Measurements from ENCODE around the gene GAREM1.
"Not testable (repeated sequence)": the region's sequence is repeated elsewhere in the genome, so short reads cannot be mapped to it uniquely, and the experiment has no call there.

GAREM1 gene

DNA sequence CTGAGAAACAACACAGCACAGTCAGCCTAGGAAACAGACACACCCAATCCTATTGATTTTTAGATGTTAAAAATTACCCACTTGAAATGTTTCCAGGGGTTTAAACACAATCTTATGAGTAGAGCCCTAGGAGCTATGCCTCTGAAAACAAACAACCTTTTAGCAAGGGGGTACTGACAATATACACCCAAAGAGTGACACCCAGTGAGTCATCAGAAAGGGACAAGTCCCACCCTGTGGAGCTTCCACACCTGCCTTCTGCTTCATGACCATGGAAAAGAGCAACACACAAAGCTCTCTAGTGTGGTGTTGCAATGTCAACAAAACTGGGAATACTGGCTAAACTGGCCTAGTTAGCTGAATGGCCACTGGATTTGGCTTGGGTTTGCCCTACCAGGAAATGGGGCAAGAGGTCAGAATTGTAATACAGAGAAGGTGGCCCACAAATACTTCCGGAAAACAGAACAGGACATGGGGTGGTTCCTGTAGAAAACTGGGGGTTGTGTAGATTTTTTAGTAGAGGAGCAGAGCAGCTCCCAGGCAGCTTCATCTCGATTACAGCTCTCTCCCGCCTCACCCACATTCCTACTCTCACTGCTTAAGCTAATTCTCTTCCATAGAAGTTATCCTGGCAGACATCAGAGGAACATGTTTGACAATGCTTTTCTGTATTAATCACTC, 98.2 kb downstream of the GAREM1 start:
- no peak for DNase-seq (ENCODE audit: extremely low read depth in 1 of 2, low read depth in 1 of 2)

DNA sequence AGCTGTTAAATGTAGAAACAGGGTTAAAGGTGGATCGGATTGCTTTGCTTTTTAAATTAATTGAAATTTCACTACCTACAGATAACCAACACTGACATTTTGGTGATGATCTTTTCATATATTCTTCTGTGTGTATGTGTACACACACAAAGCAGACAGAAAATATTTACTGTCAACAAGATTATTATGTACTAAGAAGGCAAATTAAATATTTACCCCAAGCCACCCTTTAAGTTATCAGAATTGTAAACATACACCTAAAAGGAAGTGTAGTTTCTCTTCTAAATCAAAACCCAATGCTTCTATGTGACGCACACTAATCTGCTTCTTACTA, 98.7 kb downstream of the GAREM1 start:
- no peak for DNase-seq (ENCODE audit: extremely low read depth in 1 of 2, low read depth in 1 of 2)

DNA sequence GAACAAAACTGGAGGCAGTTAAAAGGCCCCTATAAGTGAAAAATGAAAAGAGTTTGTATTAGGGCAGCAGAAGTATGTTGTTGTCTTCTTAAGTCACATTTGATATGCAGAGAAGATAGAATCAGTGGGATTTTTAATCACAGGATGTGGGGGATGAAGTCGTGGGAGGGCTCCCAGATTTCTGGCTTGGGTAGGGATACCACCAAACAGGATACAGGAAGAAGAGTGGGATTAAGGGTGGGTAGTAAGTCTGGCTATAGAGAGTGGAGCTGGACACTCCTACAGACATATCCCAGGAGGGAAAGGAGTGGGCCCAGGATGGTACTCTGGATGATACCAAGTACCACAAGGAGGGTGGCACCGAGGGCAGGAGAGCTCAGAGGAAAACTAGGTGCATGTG, 99.3 kb downstream of the GAREM1 start:
- no peak for DNase-seq (ENCODE audit: extremely low read depth in 1 of 2, low read depth in 1 of 2)

DNA sequence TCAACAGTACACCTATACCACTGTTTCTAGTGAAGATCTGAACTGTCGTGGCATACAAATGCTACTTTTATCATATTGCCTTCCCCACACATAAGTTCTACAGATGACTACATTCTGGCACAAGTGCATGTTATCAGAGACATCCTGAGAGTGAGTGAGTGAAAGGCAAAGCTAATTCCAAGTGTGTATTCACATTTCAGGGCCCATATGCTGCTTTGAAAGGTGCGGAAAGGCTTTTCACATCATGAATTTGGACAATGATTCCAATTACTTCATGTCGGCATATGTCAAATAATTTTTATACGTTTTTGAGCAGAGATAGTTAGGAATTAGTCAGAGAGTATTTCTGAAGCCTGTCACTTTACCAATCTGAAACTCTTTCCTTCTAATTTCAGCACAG, 101.7 kb downstream of the GAREM1 start:
- no peak for DNase-seq (ENCODE audit: extremely low read depth in 1 of 2, low read depth in 1 of 2)

DNA sequence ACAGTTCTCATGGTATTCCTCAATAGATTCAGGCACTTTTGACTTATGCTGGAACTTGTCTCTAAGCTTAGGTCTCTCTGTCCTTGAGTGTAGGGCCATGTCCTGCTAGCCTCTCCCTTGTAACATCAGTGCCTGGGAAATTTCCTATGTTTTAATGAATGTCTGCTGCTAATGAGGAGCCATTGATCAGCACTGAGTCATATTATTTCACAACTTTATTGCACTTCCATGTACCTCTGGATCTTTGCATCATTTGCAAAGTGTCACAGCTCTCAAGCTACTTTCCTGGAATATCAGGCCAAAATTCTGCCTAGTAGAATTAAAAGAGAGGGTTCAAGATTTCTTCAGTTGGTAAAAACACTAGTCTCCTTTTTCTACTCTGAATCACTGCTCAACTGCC, 102.5 kb downstream of the GAREM1 start:
- DNase-seq (ENCODE audit: extremely low read depth in 1 of 2, low read depth in 1 of 2) = no peak

DNA sequence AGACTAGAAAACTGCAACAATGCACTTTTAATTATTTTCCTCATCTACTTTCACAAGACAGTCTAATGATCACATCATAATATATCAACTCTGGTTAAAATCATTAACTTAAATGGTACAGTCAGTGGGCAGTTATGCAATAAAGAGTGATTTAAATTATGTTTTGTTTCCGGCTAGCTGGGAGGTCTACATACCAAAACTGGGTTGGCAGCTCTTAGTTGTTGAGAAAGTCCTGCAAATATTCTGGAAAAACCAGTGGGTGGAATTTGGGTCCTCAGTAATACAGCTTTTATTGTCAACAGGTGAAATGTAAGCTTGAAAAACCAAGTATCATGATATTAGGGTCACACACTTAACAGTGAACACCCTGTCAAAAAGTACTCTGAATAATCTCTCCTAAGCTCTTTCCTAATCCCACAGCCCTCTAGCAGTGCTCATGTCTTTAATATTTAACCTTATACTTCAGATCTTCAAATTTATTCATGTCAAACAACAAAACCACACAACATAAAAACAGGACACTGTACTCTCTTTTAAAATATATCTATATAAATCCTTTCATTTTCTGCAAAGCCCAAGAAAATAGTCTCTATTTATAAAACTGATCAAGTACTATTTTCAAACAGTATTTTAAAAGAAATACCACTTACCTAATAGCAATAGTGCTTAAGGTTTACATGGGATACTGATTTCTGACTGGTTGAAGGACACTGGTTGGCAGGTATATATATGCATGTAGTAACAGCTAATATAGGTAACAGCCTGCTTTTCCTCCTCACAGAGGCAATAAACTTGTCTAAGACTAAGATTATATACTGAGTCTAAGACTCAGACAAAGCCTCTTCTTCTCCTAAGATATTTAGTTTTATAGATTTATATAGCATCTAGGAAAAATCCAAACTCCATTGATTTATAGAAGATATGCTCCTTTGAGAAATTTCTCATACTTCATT, 103.8 kb downstream of the GAREM1 start:
- no peak for DNase-seq (ENCODE audit: extremely low read depth in 1 of 2, low read depth in 1 of 2)

DNA sequence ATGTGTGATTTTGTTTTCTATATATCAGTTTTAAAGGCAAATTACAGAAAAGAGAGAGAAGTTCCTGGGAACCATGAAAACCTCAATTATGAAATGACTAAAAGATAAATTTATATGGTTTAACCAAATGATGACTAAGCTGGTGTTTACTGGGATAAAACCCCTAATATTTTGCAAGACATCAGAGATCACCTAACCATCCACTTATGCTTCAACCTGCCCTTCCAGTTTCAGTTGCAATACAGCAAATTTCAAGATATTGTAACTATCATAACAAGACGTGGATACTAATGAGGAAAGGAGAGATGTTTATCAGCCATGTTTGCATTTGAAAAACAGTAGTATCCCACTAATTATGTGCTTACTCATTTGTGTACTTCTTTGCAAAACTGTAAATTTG, 108.2 kb downstream of the GAREM1 start:
- DNase-seq (ENCODE audit: extremely low read depth in 1 of 2, low read depth in 1 of 2) = no peak

DNA sequence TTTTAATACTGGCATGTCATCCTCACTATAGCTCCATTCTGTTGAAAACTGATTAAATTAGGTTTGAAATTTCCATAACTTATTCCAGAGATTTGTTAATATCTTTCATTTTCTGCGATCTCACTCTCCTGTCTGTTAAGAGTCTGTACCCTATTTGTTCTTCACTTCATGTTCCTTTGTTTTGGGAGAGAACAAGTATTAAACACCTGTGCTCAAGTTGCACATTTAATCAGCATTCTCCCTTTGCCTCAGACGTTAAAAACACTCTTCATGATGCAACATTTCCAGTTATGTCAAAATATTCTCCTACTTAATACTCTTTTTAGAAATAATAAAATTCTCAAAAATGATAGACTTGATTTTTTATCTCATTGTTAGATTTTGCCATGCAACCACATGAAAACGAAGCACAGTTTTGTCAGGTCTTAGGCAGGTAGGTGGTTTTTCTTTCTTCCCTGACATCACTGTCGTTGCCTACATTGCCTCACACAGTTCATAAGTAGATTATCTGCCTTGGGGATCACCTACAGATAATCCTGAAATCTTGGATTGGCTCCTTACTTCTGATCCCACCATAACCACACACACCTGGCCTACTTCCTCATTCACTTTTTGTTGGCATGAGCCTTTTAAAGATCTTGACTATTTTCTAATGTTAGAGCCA, 109.9 kb downstream of the GAREM1 start:
- DNase-seq (ENCODE audit: extremely low read depth in 1 of 2, low read depth in 1 of 2) = no peak

DNA sequence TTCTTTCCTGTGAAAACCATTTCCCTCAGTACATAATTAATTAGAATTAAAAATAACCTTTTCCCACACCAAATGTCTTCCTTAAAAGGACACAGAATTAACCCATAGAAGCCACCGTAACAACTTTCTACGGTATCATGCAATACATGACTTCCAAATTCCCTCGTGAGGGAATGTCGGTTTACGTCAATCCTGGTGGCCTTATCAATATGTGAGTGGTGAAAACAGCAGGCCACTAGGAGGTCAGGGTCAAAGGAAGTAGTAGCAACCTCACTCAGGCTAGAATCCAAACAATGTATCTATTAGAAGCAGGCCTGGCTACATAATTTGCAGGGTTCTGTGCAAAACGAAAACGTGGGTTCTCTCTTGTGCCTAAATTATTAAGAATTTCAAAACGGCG, 112.2 kb downstream of the GAREM1 start:
- no peak for DNase-seq (ENCODE audit: extremely low read depth in 1 of 2, low read depth in 1 of 2)

DNA sequence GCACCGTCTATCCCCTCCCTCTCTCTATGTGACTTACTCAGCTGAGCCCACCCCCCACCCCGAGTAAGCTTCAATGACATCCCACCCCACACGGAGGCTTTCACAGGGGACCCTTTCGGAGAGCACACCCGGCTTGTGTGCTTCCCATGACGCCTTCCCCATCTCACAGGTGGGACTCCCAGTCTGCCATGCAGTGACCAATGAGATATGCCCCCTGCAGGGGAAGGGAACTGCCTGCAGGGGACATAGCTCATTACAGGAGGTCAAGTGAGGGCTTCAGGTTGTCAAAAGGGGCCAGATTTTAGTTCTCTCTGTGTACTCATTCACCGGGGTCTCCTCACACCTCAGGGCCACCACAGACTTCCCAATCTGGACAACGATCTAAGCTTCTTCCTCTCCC, 112.6 kb downstream of the GAREM1 start:
- DNase-seq (ENCODE audit: extremely low read depth in 1 of 2, low read depth in 1 of 2) = no peak

DNA sequence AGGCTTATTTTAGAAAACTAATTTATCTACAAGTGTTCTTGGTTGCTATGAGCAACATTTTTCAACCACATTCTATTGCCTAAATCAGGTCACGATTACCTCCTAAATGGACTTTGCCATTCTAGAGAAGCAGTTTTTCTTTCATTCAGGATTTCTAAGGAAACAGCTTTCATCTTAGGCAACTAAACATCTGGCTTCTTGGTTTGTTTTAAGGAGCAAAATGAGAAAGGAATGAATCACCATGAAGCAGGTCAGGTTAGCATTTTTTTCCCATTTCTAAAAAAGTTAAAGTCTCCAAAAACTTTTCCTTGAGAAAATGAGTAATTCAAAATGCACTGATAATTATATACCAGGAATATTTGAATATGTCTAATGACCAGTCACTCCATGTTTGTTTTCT, 114.8 kb downstream of the GAREM1 start:
- no peak for DNase-seq (ENCODE audit: extremely low read depth in 1 of 2, low read depth in 1 of 2)

DNA sequence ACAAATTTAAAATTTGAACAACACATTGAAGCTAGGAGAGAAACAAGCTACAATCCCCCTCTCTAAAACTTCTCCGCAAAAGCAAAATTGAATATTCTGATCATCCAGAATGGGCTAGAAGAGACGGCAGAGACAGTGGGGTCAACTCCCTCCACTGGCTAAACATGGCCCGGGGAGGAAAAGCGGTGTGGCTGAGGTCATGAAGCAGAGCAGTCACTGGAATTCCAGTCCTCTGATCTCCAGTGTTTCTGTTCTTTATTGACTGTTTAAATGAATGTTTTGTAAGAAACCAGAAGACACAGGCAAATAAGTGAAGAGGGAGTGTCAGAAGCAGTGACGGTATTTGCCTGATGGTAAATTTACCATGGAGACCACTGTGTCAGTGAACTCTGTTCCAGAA, 116.2 kb downstream of the GAREM1 start:
- DNase-seq (ENCODE audit: extremely low read depth in 1 of 2, low read depth in 1 of 2) = no peak

DNA sequence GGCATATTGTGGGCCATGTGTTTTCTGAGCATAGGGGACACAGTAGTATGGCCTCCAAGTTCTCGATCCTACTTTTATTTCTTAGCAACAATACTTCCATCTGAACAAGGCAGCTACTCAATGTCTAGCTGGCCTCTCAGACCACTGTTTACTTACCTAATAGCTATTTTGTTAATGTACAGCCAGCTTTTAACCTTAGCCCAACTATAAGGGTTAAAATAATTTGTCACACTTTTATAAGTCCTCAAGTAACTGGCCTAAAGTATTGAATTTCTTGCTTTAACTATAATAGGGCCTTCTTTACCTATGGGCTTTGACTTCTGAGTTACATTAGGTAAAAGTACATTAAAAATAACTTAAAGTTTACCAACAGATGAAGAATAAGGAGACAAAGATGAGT, 117.4 kb downstream of the GAREM1 start:
- no peak for DNase-seq (ENCODE audit: extremely low read depth in 1 of 2, low read depth in 1 of 2)

DNA sequence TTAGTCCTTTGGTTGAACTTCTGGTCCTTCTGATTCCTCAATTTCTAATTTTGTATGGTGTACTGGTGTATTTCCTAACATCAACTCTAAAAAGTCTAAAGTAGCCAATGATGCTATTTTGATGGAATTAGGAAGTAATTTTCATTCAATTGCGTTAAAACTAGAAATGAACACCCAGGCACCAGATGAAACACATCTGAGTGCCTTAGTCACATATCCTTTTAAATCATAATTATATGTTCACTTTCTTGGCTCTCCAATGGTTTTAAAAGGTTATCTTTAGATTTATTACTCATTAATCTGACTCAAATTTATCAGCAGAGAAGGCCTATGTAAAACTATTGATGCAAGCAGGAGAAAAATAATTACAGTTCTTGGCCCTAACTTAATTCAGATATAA, 119.7 kb downstream of the GAREM1 start:
- DNase-seq (ENCODE audit: extremely low read depth in 1 of 2, low read depth in 1 of 2) = no peak

DNA sequence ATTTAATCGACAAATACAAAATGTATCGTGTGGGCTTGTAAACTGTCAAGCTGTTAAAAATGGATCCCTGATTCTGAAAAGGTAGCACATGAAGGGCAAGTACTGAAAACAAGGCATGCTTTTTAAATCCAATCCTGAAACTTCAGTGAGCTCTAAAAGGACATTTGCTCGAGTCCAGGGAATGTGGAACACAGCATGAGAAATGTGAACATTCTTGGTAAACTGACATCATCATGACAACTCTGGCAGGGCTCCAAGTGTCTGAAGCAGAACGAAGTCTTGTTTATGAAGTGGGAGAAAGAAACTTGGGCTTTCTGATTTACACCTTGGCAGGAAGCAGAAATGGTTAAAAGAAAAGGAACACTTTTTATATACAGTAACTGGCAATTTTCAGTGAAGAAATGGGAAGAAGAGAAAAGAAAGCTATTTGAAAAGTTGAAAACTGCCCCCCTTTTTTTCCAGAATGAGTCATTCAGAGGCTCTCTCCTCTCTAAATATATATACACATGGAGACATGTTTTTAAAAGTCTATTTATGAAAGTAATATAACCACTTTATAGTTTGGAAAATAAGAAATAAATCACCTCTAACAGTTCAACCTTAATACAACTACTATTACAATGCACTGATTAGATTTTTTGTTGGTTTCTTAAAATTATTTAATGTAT, 120.8 kb downstream of the GAREM1 start:
- no peak for DNase-seq (ENCODE audit: extremely low read depth in 1 of 2, low read depth in 1 of 2)

DNA sequence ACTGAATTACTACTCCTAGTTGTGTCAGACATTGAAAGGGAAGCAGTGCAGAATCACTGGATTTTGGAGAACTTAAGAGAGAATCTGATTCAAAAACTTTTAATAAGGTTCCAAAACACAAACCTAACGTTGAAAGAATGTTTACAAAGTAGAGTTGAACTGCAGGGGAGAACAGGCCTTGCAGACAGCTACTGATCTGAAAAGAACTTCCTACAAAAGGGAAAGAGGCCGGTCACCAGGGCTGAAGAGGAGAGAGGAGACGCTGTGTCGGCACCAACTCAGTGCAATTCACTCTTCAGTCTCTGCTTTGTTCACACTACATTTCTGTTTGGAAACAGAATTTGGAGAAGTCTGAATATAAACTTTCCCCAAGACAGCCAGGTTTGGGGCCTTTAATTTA, 124.0 kb downstream of the GAREM1 start:
- DNase-seq (ENCODE audit: extremely low read depth in 1 of 2, low read depth in 1 of 2) = no peak

DNA sequence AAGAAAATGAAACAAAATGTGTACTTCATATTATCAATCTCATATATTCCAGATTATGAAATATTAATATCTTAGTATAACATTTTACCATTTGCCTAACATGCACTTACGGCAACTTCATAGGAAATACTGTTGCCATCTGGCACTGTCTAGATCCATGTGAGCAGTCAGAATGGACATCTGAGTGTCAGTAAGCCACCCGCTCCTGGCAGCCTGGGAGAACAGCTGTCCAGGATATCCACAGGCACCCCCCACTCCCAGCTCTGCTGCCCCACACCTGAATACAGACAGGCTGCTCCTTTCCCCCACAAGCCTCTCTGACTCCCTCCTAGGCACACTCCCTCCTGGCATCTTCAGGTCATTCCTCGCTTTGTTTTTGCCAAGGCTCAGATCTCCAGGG, 127.0 kb downstream of the GAREM1 start:
- no peak for DNase-seq (ENCODE audit: extremely low read depth in 1 of 2, low read depth in 1 of 2)

DNA sequence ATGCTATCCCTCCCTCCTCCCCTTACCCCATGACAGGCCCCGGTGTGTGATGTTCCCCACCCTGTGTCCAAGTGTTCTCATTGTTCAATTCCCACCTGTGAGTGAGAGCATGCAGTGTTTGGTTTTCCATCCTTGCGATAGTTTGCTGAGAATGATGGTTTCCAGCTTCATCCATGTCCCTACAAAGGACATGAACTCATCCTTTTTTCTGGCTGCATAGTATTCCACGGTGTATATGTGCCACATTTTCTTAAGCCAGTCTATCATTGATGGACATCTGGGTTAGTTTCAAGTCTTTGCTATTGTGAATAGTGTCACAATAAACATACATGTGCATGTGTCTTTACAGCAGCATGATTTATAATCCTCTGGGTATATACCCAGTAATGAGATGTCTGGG, 129.6 kb downstream of the GAREM1 start:
- DNase-seq (ENCODE audit: extremely low read depth in 1 of 2, low read depth in 1 of 2) = not testable (repeated sequence)

DNA sequence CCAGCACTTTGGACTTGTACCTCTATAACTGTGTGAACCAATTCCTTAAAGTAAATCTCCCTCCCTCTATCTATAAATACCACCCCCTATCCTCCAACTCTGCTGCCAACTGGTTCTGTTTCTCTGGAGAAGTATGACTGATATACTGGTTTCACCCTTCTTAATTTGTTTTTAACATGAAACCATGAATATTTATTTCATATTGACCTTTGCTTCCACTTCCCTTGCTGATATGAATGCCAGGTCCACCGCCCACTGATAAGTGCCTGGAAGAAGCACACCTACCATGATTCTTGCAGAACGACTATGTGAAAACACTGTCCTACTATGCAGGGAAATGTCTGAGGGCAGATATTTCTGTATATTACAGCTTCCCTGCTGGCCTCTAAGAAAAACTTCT, 131.6 kb downstream of the GAREM1 start:
- no peak for DNase-seq (ENCODE audit: extremely low read depth in 1 of 2, low read depth in 1 of 2)

DNA sequence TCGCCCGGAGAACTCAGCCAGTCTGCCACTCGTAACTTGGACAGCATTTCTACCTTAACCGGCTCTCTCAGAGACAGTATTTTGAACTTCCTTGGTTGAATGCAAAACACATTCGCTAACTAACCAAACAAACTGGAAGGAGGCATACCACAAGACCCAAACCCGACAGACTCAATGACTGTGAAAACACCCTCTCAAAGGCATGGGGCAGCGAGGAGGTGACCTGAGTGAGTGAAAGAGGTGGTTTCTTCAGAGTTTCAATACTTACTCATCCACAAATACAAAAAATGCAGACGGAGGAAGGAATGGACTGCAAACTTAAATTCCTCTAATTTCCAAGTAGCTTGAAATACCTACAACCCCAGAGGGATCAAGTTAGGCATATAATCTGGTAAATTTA, 132.9 kb downstream of the GAREM1 start:
- DNase-seq (ENCODE audit: extremely low read depth in 1 of 2, low read depth in 1 of 2) = no peak

DNA sequence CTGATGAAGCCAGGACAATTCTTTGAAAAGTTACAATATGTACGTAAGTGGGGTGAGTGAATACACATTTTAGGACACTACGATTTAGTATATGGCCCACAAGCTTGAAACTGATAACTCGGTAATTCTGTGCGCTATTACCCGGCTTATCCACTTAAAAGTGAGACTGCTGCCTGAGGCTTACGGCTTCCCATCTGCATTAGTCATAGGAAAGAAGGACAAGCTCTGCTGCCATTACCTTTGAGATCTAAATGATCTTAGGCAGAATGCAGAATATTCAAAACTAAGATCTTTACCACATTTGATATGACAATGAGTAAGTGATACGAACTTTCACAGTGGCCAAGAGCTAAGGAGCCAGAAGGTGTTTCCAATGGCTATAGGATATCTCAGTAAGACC, 133.3 kb downstream of the GAREM1 start:
- no peak for DNase-seq (ENCODE audit: extremely low read depth in 1 of 2, low read depth in 1 of 2)
